ENCODE data around the gene ENPP3.
A peak's percentile ranks its signal among the peaks of the same experiment; 100 is the strongest.

Gene ENPP3

DNA sequence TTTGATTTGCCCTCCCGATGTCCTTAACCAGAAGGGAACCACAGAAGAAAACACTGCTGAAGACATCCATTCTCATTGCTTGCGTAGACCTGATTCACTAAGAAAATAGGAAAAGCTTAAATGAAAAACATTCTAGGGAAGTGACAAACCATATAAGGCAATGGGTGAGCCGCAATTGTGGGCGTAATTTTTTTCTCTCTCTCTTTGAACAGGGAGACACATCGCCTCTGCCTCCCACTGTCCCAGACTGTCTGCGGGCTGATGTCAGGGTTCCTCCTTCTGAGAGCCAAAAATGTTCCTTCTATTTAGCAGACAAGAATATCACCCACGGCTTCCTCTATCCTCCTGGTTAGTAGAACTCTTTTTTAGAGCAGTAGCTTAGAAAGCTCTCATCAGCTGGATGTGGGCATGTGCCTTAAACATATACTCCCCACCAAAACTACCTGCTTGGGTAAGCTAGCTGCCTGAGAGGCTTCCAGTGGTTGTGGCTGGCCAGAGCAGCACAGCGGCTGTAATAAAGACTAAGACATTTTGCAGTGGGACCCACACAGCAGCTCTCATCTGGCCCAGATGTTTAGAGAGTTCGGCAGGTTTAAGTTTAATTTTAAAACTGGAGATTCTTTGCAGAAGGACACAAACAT, 96.4 kb downstream of the ENPP3 start:
- Histone ChIP-seq H2AFZ (ENCODE audit: low read length) (peak overlapping the region; percentile 40), H3K4me2 (ENCODE audit: insufficient read depth, low read length, poor library complexity, severe bottlenecking) (no peak overlapping the region), H3K4ac (ENCODE audit: low read length) (no peak overlapping the region), H2BK15ac (ENCODE audit: low read length) (no peak overlapping the region), H3K4me1 (ENCODE audit: control insufficient read depth in 2 of 2, insufficient read depth in 1 of 2, low read depth in 1 of 2, low read length in 2 of 2) (no peaks in the 10 kb centered on the region), H2AK5ac (ENCODE audit: low read depth, low read length) (no peak overlapping the region), H3K27ac (replicated peaks; ENCODE audit: low read length) (no peak overlapping the region), H3K36me3 (replicated peaks in 1 of 2; ENCODE audit: control insufficient read depth in 2 of 2, insufficient read depth in 2 of 2, low read length in 2 of 2) (no peaks in the 10 kb centered on the region), H3K23ac (ENCODE audit: low read depth, low read length, poor library complexity) (no peak overlapping the region), H3K14ac (ENCODE audit: low read length) (no peak overlapping the region), H4K8ac (ENCODE audit: low read depth, low read length) (no peak overlapping the region), H3K4me3 (ENCODE audit: low read length in 2 of 2) (no peak overlapping the region), H3K18ac (ENCODE audit: low read length) (no peak overlapping the region), H3K9me3 (replicated peaks in 1 of 2; ENCODE audit: control insufficient read depth in 2 of 2, insufficient read depth in 1 of 2, low read depth in 1 of 2, low read length in 2 of 2) (no peaks in the 10 kb centered on the region), H3K9ac (ENCODE audit: low read depth, low read length, poor library complexity) (no peak overlapping the region), H2BK120ac (ENCODE audit: low read depth, low read length) (no peak overlapping the region), H2BK12ac (ENCODE audit: low read length) (no peak overlapping the region), H4K91ac (ENCODE audit: low read depth, low read length, poor library complexity) (no peak overlapping the region), H3K27me3 (ENCODE audit: control insufficient read depth in 3 of 3, insufficient read depth in 3 of 3, low read depth in 1 of 3, low read length in 3 of 3) (no peaks in the 10 kb centered on the region), H2BK5ac (ENCODE audit: low read length) (no peak overlapping the region), H3K79me1 (ENCODE audit: low read depth, low read length) (no peaks in the 10 kb centered on the region)
- DNase-seq (ENCODE audit: low spot score), result no peak
- no CpG with 5 or more reads among the region's 9 CpGs for WGBS, 2 donors (ENCODE audit: extremely low coverage in 2 of 2, insufficient read length in 2 of 2, insufficient replicate concordance in 1 of 2)

DNA sequence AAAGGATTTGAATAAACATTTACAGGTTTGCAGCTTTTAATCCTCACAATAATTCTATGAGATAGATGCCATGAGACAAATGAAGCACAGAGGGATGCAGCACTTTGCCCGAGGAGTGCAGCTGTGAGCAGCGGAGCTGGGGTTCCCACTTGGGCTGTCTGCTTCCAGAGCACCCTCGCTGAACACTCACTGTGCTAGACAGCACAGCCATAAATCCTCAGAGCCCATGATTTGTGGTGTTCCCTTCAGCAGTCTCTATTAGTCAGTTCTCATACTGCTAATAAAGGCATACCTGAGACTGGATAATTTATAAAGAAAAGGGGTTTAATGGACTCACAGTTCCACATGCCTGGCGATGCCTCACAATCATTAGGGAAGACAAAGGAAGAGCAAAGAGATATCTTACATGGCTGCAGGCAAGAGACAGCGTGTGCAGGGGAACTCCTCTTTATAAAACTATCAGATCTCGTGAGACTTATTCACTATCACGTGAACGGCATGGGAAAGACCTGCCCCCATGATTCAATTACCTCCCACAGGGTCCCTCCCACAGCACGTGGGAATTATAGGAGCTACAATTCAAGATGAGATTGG, 99.0 kb downstream of the ENPP3 start:
- Histone ChIP-seq H3K4me1 (ENCODE audit: control insufficient read depth in 2 of 2, insufficient read depth in 1 of 2, low read depth in 1 of 2, low read length in 2 of 2) (no peaks in the 10 kb centered on the region), H2AK5ac (ENCODE audit: low read depth, low read length) (no peak overlapping the region), H2BK120ac (ENCODE audit: low read depth, low read length) (no peak overlapping the region), H3K4me3 (ENCODE audit: low read length in 2 of 2) (no peak overlapping the region), H4K8ac (ENCODE audit: low read depth, low read length) (no peak overlapping the region), H3K79me1 (ENCODE audit: low read depth, low read length) (no peaks in the 10 kb centered on the region), H3K4me2 (ENCODE audit: insufficient read depth, low read length, poor library complexity, severe bottlenecking) (no peak overlapping the region), H3K4ac (ENCODE audit: low read length) (no peak overlapping the region), H3K9me3 (replicated peaks in 1 of 2; ENCODE audit: control insufficient read depth in 2 of 2, insufficient read depth in 1 of 2, low read depth in 1 of 2, low read length in 2 of 2) (no peaks in the 10 kb centered on the region), H2BK5ac (ENCODE audit: low read length) (no peak overlapping the region), H3K14ac (ENCODE audit: low read length) (no peak overlapping the region), H3K9ac (ENCODE audit: low read depth, low read length, poor library complexity) (no peak overlapping the region), H4K91ac (ENCODE audit: low read depth, low read length, poor library complexity) (no peak overlapping the region), H3K23ac (ENCODE audit: low read depth, low read length, poor library complexity) (no peak overlapping the region), H3K27me3 (ENCODE audit: control insufficient read depth in 3 of 3, insufficient read depth in 3 of 3, low read depth in 1 of 3, low read length in 3 of 3) (no peaks in the 10 kb centered on the region), H3K36me3 (replicated peaks in 1 of 2; ENCODE audit: control insufficient read depth in 2 of 2, insufficient read depth in 2 of 2, low read length in 2 of 2) (no peaks in the 10 kb centered on the region), H3K18ac (ENCODE audit: low read length) (no peak overlapping the region), H2BK12ac (ENCODE audit: low read length) (no peak overlapping the region), H2BK15ac (ENCODE audit: low read length) (no peak overlapping the region), H3K27ac (replicated peaks; ENCODE audit: low read length) (no peak overlapping the region), H2AFZ (ENCODE audit: low read length) (peak overlapping the region; percentile 25)
- no CpG with 5 or more reads among the region's 9 CpGs for WGBS, 2 donors (ENCODE audit: extremely low coverage in 2 of 2, insufficient read length in 2 of 2, insufficient replicate concordance in 1 of 2)
- no peak for DNase-seq (ENCODE audit: low spot score)

DNA sequence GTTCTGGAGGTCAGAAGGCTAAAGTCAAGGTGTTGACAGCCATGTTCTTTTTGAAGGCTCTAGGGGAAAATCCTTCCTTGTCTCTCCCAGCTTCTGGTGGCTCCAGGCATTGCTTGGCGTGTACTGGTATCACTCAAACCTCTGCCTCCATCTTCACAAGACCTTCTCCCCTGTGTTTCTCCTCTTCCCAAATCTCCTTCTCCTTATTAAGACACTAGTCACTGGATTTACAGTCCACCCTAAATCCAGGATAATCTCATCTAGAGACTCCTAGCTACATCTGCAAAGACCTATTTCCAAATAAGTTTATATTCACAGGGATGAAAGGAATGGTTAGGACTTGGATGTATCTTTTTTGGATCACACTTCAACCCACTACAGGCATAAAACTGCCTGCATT, 99.7 kb downstream of the ENPP3 start:
- Histone ChIP-seq H3K9me3 (replicated peaks in 1 of 2; ENCODE audit: control insufficient read depth in 2 of 2, insufficient read depth in 1 of 2, low read depth in 1 of 2, low read length in 2 of 2) (no peaks in the 10 kb centered on the region), H2BK15ac (ENCODE audit: low read length) (no peak overlapping the region), H3K27ac (replicated peaks; ENCODE audit: low read length) (no peak overlapping the region), H3K23ac (ENCODE audit: low read depth, low read length, poor library complexity) (no peak overlapping the region), H3K14ac (ENCODE audit: low read length) (no peak overlapping the region), H3K4me3 (ENCODE audit: low read length in 2 of 2) (no peak overlapping the region), H2AK5ac (ENCODE audit: low read depth, low read length) (no peak overlapping the region), H3K27me3 (ENCODE audit: control insufficient read depth in 3 of 3, insufficient read depth in 3 of 3, low read depth in 1 of 3, low read length in 3 of 3) (no peaks in the 10 kb centered on the region), H3K18ac (ENCODE audit: low read length) (no peak overlapping the region), H3K9ac (ENCODE audit: low read depth, low read length, poor library complexity) (no peak overlapping the region), H3K4me2 (ENCODE audit: insufficient read depth, low read length, poor library complexity, severe bottlenecking) (no peak overlapping the region), H2BK120ac (ENCODE audit: low read depth, low read length) (no peak overlapping the region), H2BK12ac (ENCODE audit: low read length) (no peak overlapping the region), H2BK5ac (ENCODE audit: low read length) (no peak overlapping the region), H4K8ac (ENCODE audit: low read depth, low read length) (no peak overlapping the region), H3K4ac (ENCODE audit: low read length) (no peak overlapping the region), H3K4me1 (ENCODE audit: control insufficient read depth in 2 of 2, insufficient read depth in 1 of 2, low read depth in 1 of 2, low read length in 2 of 2) (no peaks in the 10 kb centered on the region), H3K36me3 (replicated peaks in 1 of 2; ENCODE audit: control insufficient read depth in 2 of 2, insufficient read depth in 2 of 2, low read length in 2 of 2) (no peaks in the 10 kb centered on the region), H2AFZ (ENCODE audit: low read length) (no peak overlapping the region), H4K91ac (ENCODE audit: low read depth, low read length, poor library complexity) (no peak overlapping the region), H3K79me1 (ENCODE audit: low read depth, low read length) (no peaks in the 10 kb centered on the region)
- no peak for DNase-seq (ENCODE audit: low spot score)
- no CpG with 5 or more reads among the region's 1 CpG for WGBS, 2 donors (ENCODE audit: extremely low coverage in 2 of 2, insufficient read length in 2 of 2, insufficient replicate concordance in 1 of 2)

DNA sequence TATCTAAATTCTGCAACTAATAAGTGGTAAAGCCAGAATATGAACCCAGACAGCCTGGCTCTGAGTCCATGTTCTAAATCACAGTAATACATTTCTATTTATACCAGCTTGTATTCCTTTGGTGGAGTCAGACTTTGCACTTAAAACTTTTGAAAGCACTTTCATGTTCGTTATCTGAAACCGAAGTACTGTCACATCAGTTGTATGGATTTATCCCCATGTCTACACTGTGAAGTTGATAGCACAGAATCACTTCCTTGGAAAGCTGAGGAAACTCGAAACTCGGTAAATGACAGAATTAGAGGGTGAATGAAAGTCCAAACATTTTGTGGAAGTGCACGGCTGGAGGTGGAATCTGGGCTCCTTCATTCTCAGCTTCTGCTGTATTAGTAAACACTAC, 102.0 kb downstream of the ENPP3 start:
- no peak overlapping the region for H4K8ac ChIP-seq (ENCODE audit: low read depth, low read length)
- no peaks in the 10 kb centered on the region for H3K36me3 ChIP-seq (replicated peaks in 1 of 2; ENCODE audit: control insufficient read depth in 2 of 2, insufficient read depth in 2 of 2, low read length in 2 of 2)
- no peak overlapping the region for H3K18ac ChIP-seq (ENCODE audit: low read length)
- no peak overlapping the region for H2AFZ ChIP-seq (ENCODE audit: low read length)
- H3K4me2 ChIP-seq (ENCODE audit: insufficient read depth, low read length, poor library complexity, severe bottlenecking), result no peak overlapping the region
- no peak overlapping the region for H3K27ac ChIP-seq (replicated peaks; ENCODE audit: low read length)
- H2BK120ac ChIP-seq (ENCODE audit: low read depth, low read length), result no peak overlapping the region
- H2BK12ac ChIP-seq (ENCODE audit: low read length), result no peak overlapping the region
- no peak overlapping the region for H2BK5ac ChIP-seq (ENCODE audit: low read length)
- H3K9me3 ChIP-seq (replicated peaks in 1 of 2; ENCODE audit: control insufficient read depth in 2 of 2, insufficient read depth in 1 of 2, low read depth in 1 of 2, low read length in 2 of 2), result no peaks in the 10 kb centered on the region
- no peak overlapping the region for H2BK15ac ChIP-seq (ENCODE audit: low read length)
- no peaks in the 10 kb centered on the region for H3K79me1 ChIP-seq (ENCODE audit: low read depth, low read length)
- no peak overlapping the region for H3K23ac ChIP-seq (ENCODE audit: low read depth, low read length, poor library complexity)
- DNase-seq (ENCODE audit: low spot score), result no peak
- no peaks in the 10 kb centered on the region for H3K27me3 ChIP-seq (ENCODE audit: control insufficient read depth in 3 of 3, insufficient read depth in 3 of 3, low read depth in 1 of 3, low read length in 3 of 3)
- WGBS, 2 donors (ENCODE audit: extremely low coverage in 2 of 2, insufficient read length in 2 of 2, insufficient replicate concordance in 1 of 2), result no CpG with 5 or more reads among the region's 5 CpGs
- H2AK5ac ChIP-seq (ENCODE audit: low read depth, low read length), result no peak overlapping the region
- H3K4me3 ChIP-seq (ENCODE audit: low read length in 2 of 2), result no peak overlapping the region
- no peaks in the 10 kb centered on the region for H3K4me1 ChIP-seq (ENCODE audit: control insufficient read depth in 2 of 2, insufficient read depth in 1 of 2, low read depth in 1 of 2, low read length in 2 of 2)
- no peak overlapping the region for H3K14ac ChIP-seq (ENCODE audit: low read length)
- H3K9ac ChIP-seq (ENCODE audit: low read depth, low read length, poor library complexity), result no peak overlapping the region
- H4K91ac ChIP-seq (ENCODE audit: low read depth, low read length, poor library complexity), result no peak overlapping the region
- no peak overlapping the region for H3K4ac ChIP-seq (ENCODE audit: low read length)

All from neuronal stem cell (in vitro differentiated cells).